DOHH2 (cell line): ENCODE measurements around the gene HDAC10.

Experiments
- H3F3A ChIP-seq: fragments of 200-600 bp; sonication (generic), shearing (Covaris generic); 2 replicates; pipeline ENCODE4 v1.6.0; 2016; ENCODE audit warnings: antibody characterized with exemption, mild to moderate bottlenecking; ENCODE audit not compliant: control insufficient read depth, insufficient read depth
- H3K27ac ChIP-seq: fragments of 200-600 bp; sonication (generic); 2 replicates; pipeline ENCODE4 v1.5.1; 2014; ENCODE audit warnings: low read depth, mild to moderate bottlenecking, low read length, moderate library complexity
- H3K27me3 ChIP-seq: fragments of 200-600 bp; sonication (generic); 2 replicates; pipeline ENCODE4 v1.6.1; 2014; ENCODE audit warnings: mild to moderate bottlenecking, low read length, mixed read lengths; ENCODE audit not compliant: control insufficient read depth
- H3K36me3 ChIP-seq: fragments of 200-600 bp; sonication (generic); 2 replicates; pipeline ENCODE4 v1.6.1; 2014; ENCODE audit warnings: mild to moderate bottlenecking, low read length, moderate library complexity, mixed read lengths; ENCODE audit not compliant: control insufficient read depth
- H3K4me1 ChIP-seq: fragments of 200-600 bp; sonication (generic); 2 replicates; pipeline ENCODE4 v1.6.1; 2014; ENCODE audit warnings: mild to moderate bottlenecking, low read length, mixed read lengths; ENCODE audit not compliant: control insufficient read depth
- H3K4me2 ChIP-seq: fragments of 200-600 bp; sonication (generic); 2 replicates; pipeline ENCODE4 v1.6.0; 2014; ENCODE audit warnings: mild to moderate bottlenecking, low read length, moderate library complexity
- H3K4me3 ChIP-seq: fragments of 200-600 bp; sonication (generic); 2 replicates; pipeline ENCODE4 v1.5.1; 2014; ENCODE audit warnings: mild to moderate bottlenecking, low read length, mixed read lengths
- H3K79me2 ChIP-seq: fragments of 200-600 bp; sonication (generic); 2 replicates; pipeline ENCODE4 v1.6.1; 2014; ENCODE audit warnings: mild to moderate bottlenecking, low read length, mixed read lengths; ENCODE audit not compliant: control insufficient read depth
- H3K9me2 ChIP-seq: fragments of 200-600 bp; sonication (generic); replicated peaks from 2 replicates; pipeline ENCODE4 v1.6.1; 2014; ENCODE audit warnings: mild to moderate bottlenecking, low read length, mixed read lengths; ENCODE audit not compliant: control insufficient read depth
- H3K9me3 ChIP-seq: fragments of 200-600 bp; sonication (generic); 2 replicates; pipeline ENCODE4 v1.6.1; 2014; ENCODE audit warnings: antibody characterized with exemption, low read length, mixed read lengths; ENCODE audit not compliant: control insufficient read depth, insufficient read depth
- H4K20me1 ChIP-seq: fragments of 200-600 bp; sonication (generic); 2 replicates; pipeline ENCODE4 v1.6.0; 2014; ENCODE audit warnings: low read depth, mild to moderate bottlenecking, antibody characterized with exemption, low read length, moderate library complexity; ENCODE audit not compliant: control insufficient read depth, insufficient read depth
- EZH2phosphoT487 ChIP-seq: fragments of 200-600 bp; sonication (generic); IDR thresholded peaks from 2 replicates; pipeline ENCODE4 v1.6.1; 2017; ENCODE audit warnings: borderline replicate concordance, mild to moderate bottlenecking, antibody characterized with exemption, low read length, moderate library complexity, mixed read lengths
- TF ChIP-seq, protein P1 (sequence below): fragments of 200-600 bp; sonication (generic); IDR thresholded peaks from one replicate; pipeline ENCODE4 v1.5.1; 2014; ENCODE audit warnings: antibody characterized with exemption, mild to moderate bottlenecking, low read depth, low read length; ENCODE audit not compliant: poor library complexity, severe bottlenecking

Gene HDAC10

DNA sequence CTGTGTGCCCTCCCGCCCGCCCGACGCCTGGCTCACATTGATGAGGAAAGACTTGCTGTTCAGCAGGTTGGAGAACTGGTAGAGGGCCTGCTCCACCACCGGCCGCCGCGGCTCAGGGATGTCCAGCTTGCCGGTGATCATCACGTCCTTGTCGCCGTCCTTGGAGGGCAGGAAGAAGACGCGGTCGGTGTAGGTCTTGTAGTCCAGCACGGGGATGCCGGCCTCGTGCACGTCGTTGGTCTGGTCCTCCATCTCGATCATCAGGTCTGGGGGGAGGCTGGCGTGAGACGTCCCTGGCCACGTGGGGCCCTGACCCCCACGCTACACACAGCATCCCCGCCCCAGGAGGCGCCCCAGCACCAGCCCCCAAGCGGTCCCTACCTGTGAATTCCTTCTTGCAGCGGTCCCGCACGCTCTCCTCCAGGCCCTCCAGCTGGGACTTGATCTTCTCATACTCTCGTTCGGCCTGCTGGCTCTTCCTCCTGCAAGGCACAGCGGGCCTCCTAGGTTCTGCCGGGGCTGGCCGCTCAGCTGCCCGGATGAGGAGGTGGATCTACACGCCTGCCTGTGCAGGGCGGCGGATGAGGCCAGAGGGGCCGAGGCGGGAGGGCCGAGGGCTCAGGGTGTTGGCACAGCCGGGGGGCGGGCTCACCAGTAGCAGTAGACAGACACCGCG is 29.8 kb upstream of the HDAC10 start:
- Histone ChIP-seq H3K4me1 (peaks cover 9% of the 10 kb centered on the region), H3K27me3 (no peaks in the 10 kb centered on the region), H3K36me3 (peaks cover 77% of the 10 kb centered on the region), H3K4me3 (no peak overlapping the region), H3F3A (peaks cover 7% of the 10 kb centered on the region; the same call in 1 of the 2 replicates), H4K20me1 (no peaks in the 10 kb centered on the region), H3K9me3 (peaks cover 6% of the 10 kb centered on the region; the same call in 1 of the 2 replicates), H3K27ac (no peak overlapping the region), H3K4me2 (no peak overlapping the region), H3K79me2 (no peaks in the 10 kb centered on the region), H3K9me2 (no peaks in the 10 kb centered on the region)
- no peak for TF ChIP-seq EZH2phosphoT487
- TF ChIP-seq, protein P1, sequence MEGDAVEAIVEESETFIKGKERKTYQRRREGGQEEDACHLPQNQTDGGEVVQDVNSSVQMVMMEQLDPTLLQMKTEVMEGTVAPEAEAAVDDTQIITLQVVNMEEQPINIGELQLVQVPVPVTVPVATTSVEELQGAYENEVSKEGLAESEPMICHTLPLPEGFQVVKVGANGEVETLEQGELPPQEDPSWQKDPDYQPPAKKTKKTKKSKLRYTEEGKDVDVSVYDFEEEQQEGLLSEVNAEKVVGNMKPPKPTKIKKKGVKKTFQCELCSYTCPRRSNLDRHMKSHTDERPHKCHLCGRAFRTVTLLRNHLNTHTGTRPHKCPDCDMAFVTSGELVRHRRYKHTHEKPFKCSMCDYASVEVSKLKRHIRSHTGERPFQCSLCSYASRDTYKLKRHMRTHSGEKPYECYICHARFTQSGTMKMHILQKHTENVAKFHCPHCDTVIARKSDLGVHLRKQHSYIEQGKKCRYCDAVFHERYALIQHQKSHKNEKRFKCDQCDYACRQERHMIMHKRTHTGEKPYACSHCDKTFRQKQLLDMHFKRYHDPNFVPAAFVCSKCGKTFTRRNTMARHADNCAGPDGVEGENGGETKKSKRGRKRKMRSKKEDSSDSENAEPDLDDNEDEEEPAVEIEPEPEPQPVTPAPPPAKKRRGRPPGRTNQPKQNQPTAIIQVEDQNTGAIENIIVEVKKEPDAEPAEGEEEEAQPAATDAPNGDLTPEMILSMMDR, result no peak

DNA sequence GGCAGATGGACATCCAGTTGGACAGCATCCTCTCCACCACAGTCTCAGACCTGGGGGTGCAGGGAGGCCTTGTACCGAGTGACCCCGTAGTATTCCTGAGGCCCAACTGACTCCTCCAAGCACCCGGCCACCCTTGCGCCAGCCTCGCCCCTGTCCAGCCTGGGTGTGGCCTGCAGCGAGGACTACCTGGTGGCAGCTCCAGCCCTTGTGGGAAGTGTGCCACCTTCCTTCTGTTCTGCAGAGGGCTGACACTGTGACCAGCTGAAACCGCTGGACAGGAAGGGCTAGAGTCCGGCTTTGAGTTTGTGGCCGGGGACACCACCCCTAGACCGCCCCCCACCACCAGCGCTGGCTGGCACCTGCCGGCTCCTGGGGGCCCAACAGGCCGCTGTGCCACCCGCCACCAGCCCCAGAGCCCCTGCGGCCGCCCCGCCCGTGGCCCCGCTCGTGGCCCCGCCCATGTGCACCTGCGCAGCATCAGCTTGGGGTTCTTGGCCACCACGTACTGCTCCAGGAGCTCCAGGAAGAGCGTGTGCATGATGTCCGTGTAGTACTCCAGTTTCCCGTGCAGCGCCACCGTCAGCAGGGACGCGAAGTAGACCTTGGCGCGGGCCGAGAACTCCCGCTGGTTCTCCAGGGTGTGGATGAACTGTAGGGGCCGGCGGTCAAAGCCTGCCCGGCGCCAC is 29.1 kb upstream of the HDAC10 start:
- Histone ChIP-seq H3K9me2 (no peaks in the 10 kb centered on the region), H4K20me1 (no peaks in the 10 kb centered on the region), H3K27ac (no peak overlapping the region), H3K4me3 (no peak overlapping the region), H3K79me2 (no peaks in the 10 kb centered on the region), H3K4me1 (peaks cover 10% of the 10 kb centered on the region), H3K4me2 (no peak overlapping the region), H3K9me3 (peaks cover 8% of the 10 kb centered on the region; the same call in 1 of the 2 replicates), H3K27me3 (no peaks in the 10 kb centered on the region), H3F3A (peaks cover 7% of the 10 kb centered on the region; the same call in 1 of the 2 replicates), H3K36me3 (peaks cover 82% of the 10 kb centered on the region)
- TF ChIP-seq, protein P1, result no peak
- TF ChIP-seq EZH2phosphoT487, result no peak

DNA sequence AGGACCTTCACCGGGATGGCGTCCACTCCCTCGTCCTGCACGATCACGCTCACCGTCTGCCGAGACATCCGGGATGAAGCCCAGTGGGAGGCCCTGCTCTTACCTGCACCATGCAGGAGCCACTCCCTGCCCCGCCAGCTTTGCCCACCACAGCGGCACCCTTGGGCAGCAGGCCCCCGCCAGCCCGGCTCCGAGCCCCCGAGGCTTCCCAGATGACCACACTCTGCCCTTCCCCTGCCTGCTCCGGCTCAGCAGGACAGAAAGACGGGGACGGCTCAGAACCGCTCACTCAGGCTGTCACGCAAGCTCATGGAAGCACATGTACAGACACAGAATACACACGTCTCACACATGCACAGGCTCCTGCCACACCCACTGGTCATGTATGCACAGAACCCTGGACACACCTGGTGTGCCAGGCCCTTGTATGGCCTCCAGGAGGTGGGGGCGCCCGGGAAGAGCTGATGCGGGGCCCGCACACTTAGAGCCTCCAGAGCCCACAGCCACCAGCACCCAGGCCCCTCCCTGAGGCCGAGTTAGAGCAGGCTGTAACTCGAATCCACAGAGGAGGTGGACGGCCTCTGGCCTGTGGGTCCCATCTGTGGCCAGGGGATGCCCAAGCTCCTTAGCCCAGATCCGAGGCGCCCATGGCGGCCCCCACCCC is 28.0 kb upstream of the HDAC10 start:
- H4K20me1 ChIP-seq, result no peaks in the 10 kb centered on the region
- H3K9me3 ChIP-seq, result peaks cover 8% of the 10 kb centered on the region; the same call in 1 of the 2 replicates
- no peak overlapping the region for H3K4me2 ChIP-seq
- H3K36me3 ChIP-seq, result peaks cover 83% of the 10 kb centered on the region
- H3F3A ChIP-seq, result peaks cover 7% of the 10 kb centered on the region; the same call in 1 of the 2 replicates
- H3K27me3 ChIP-seq, result no peaks in the 10 kb centered on the region
- no peak for TF ChIP-seq EZH2phosphoT487
- TF ChIP-seq, protein P1, result no peak
- H3K4me1 ChIP-seq, result peaks cover 10% of the 10 kb centered on the region
- no peak overlapping the region for H3K4me3 ChIP-seq
- H3K27ac ChIP-seq, result no peak overlapping the region
- no peaks in the 10 kb centered on the region for H3K79me2 ChIP-seq
- H3K9me2 ChIP-seq, result no peaks in the 10 kb centered on the region
